ENCODE measurements around the gene JUP. TPM values are rescaled to one million over a fixed set of nuclear protein-coding genes. Genes with fewer than 3 reads are reported as not detected.
"Not testable (repeated sequence)": the region's sequence is repeated elsewhere in the genome, so short reads cannot be mapped to it uniquely, and the experiment has no call there.

Gene JUP
- total RNA-seq, 1 experiment from 2014 or later, result 142 TPM

DNA sequence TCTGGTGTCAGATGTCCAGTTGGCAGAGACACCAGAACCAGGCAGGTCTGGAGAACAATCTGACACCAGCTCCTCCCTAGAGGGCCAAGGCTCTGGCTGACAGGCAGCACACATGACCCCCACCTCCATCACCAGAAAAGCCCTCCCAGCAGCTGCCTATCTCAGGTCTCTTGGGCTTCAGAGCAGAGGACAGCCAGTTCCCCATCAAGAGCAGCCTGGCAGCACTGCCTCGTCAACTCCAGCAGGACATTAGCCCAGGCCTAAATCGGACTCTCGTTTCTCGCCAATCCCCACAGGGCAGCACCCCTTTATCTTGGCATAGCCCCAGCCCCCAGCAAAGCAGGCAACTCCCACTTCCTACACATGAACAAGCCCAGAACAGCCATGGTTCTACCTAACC is 4.4 kb downstream of the JUP start:
- no peak for DNase-seq (ENCODE audit: extremely low read depth, low read depth)

GRCh38 chr17:41781404-41782110 is 5.0 kb downstream of the JUP start:
- no peak for DNase-seq (ENCODE audit: extremely low read depth, low read depth)

DNA sequence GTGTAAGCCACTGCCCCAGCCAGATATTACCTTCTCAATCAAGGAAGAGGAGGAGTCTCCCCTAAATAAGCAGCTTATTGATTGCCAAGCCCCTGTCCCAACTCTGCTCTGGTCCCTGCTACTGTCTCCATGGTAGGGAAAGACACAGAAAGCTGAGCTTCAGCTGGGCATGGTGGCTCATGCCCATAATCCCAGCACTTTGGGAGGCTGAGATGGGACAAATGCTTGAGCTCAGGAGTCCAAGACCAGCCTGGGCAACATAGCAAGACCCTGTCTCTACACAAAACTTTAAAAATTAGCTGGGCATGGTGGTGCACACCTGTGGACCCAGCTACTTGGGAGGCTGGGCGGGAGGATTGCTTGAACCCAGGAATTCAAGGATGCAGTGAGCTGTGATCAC is 6.6 kb downstream of the JUP start:
- DNase-seq (ENCODE audit: extremely low read depth, low read depth), result no peak

- peak; percentile 86 for DNase-seq (ENCODE audit: extremely low read depth, low read depth)
These were observed 8.8 kb downstream of the JUP start for GRCh38 chr17:41777574-41778188.

DNA sequence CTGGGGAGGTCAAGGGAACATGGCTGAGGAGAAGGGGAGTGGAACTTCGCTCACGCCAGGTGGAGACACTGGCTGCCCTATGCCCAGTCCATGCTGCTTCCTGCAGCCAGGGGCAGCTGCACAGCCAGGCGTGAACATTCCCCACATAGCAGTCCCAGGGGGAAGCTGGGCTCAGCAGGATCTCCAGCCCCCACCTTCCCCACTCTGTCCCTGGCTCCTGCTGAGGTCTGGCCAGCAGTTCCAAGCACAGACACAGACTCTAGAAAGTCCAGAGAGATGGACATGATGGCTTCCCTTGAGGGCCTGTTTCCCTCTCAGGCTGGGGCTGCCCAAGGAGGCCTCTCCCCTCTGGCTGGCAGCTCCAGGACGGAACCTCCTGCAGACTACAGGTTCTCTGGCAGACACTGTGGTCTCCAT is 9.3 kb downstream of the JUP start:
- peak; percentile 68 for DNase-seq (ENCODE audit: extremely low read depth, low read depth)

GRCh38 chr17:41776262-41776900 is 10.1 kb downstream of the JUP start:
- not testable (repeated sequence) for DNase-seq (ENCODE audit: extremely low read depth, low read depth)

- no peak for DNase-seq (ENCODE audit: extremely low read depth, low read depth)
These were observed 10.9 kb downstream of the JUP start for GRCh38 chr17:41775394-41776226.

- DNase-seq (ENCODE audit: extremely low read depth, low read depth), result no peak
These were observed 12.7 kb downstream of the JUP start for GRCh38 chr17:41773731-41774193.

GRCh38 chr17:41773190-41773588 is 13.3 kb downstream of the JUP start:
- DNase-seq (ENCODE audit: extremely low read depth, low read depth), result no peak

GRCh38 chr17:41772586-41773189 is 13.8 kb downstream of the JUP start:
- no peak for DNase-seq (ENCODE audit: extremely low read depth, low read depth)

DNA sequence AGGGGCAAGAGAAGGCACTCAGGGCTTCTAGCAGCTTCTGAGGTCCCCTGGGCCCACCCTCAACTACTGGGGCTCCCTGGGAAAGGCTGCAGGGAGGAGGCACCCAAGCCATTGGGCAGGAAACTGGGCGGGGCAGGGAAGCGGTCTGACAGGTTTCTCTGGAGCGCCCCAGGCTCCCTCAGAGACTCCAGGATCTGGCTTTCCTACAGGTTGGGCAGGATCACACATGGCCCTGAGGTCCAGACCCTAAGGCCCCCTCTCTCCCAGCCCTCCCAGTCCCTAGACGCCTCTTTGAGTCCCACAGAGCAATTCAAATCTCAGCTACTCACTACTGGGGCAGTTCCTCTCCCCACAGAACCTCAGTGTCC is 14.3 kb downstream of the JUP start:
- DNase-seq (ENCODE audit: extremely low read depth, low read depth), result no peak

GRCh38 chr17:41771389-41772206 is 14.9 kb downstream of the JUP start:
- DNase-seq (ENCODE audit: extremely low read depth, low read depth), result no peak

GRCh38 chr17:41769985-41770384 is 16.5 kb downstream of the JUP start:
- DNase-seq (ENCODE audit: extremely low read depth, low read depth), result no peak

DNA sequence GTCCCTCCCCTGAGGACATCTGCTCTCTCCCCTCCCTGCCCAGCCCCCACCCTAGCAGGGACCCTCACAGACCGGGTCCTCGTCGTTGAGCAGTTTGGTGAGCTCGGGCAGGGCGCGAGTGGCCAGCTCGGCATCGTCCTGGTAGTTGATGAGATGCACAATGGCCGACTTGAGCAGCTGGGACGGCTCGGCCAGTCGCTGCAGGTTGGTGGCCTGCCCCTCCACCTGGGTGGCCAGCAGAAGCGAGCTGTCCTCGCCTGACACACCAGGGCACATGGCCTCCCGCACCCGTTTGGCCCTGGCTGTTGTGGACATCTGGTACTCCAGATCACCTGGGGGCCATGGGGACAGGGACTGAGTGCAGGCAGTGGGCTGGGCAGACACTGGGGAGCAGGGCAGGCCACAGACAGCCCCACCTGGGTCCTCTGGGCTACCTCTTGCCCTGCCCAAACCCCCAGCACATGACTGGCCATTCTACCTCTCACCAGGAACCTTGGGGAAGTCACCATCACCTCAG is 17.1 kb downstream of the JUP start:
- DNase-seq (ENCODE audit: extremely low read depth, low read depth), result no peak

DNA sequence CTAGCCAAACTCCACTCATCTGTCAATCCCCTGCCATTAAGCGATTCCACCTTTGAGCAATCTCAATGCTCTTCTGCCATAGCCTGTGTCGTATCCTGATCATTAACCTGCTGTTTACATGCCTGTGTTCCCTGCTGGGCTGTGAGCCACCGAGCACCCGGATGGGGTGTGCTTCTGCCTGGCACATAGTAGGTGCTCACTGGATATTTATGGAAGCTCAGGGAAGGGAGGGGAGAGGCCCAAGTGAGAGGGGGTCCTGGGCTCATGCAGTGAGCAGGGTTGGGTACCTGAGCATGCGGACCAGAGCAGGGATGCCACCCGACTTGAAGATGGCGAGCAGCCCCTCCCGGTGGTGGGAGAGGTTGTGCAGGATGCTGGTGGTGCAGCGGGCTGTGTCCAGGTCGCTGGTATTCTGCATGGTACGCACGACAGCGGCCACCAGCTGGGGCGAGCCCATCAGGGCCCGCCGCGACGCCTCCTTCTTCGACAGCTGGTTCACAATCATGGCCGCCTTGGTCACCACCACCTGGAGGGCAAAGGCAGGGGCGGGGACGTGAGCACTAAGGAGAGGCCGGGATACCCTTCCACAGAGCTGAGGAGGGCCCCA is 17.7 kb downstream of the JUP start:
- DNase-seq (ENCODE audit: extremely low read depth, low read depth), result no peak

- DNase-seq (ENCODE audit: extremely low read depth, low read depth), result no peak
These were observed 19.0 kb downstream of the JUP start for GRCh38 chr17:41767324-41768042.

- no peak for DNase-seq (ENCODE audit: extremely low read depth, low read depth)
These were observed 20.4 kb downstream of the JUP start for GRCh38 chr17:41766135-41766534.

GRCh38 chr17:41763327-41763726 is 23.2 kb downstream of the JUP start:
- no peak for DNase-seq (ENCODE audit: extremely low read depth, low read depth)

GRCh38 chr17:41762841-41763240 is 23.7 kb downstream of the JUP start:
- no peak for DNase-seq (ENCODE audit: extremely low read depth, low read depth)

All from NCI-H460 (cell line).